ENCODE results near the gene ADAT2.

DNA sequence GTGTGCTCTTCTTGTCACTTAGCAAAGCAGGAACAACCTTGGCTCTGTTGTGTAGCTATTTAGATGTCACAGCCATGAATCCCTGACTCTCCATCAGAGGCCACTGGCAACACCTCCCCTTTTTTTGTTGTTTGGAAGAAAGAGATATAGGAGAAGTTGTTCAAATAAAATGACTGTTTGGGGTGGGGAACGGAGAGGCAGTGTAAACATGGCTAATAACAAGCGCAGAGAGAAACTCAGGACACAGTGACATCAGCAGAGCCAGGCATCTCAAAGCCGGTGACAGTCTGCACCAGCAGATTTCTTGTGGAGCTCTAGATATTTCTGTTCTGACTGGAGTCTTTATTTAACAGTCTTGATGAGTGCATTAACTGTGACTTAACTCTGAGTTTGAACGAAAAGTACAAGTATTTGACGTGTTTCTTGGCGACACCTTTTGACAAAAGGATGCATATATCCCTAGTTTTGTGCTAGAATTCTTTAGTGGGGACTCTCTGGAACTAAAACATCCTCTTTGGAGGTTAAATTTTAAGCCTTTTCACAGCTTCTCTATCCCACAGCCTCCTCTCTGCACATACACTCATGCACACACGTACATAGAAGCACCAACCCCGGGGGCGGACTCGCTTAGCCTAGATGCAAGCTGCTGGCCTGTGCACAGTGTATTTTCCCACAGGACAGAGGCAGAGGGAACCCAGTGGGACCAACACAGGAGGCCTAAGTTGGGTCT lies 53.8 kb downstream of the ADAT2 start:
- no peak for TF ChIP-seq POLR2A (IDR thresholded peaks at IDR 0.05)
- TF ChIP-seq, protein P1, sequence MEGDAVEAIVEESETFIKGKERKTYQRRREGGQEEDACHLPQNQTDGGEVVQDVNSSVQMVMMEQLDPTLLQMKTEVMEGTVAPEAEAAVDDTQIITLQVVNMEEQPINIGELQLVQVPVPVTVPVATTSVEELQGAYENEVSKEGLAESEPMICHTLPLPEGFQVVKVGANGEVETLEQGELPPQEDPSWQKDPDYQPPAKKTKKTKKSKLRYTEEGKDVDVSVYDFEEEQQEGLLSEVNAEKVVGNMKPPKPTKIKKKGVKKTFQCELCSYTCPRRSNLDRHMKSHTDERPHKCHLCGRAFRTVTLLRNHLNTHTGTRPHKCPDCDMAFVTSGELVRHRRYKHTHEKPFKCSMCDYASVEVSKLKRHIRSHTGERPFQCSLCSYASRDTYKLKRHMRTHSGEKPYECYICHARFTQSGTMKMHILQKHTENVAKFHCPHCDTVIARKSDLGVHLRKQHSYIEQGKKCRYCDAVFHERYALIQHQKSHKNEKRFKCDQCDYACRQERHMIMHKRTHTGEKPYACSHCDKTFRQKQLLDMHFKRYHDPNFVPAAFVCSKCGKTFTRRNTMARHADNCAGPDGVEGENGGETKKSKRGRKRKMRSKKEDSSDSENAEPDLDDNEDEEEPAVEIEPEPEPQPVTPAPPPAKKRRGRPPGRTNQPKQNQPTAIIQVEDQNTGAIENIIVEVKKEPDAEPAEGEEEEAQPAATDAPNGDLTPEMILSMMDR (IDR thresholded peaks at IDR 0.05) = no peak
